DND-41 (cell line): ENCODE results near the gene SANBR.

Experiments used
- EZH2 ChIP-seq: IDR thresholded peaks from 3 replicates; pipeline ENCODE4 v1.6.1; 2012; ENCODE audit warnings: borderline replicate concordance, low read depth, mild to moderate bottlenecking, moderate library complexity, low read length, inconsistent platforms; ENCODE audit not compliant: severe bottlenecking
- TF ChIP-seq, protein P1 (sequence below): IDR thresholded peaks from 2 replicates; pipeline ENCODE4 v1.5.1; 2012; ENCODE audit warnings: borderline replicate concordance, low read length, moderate library complexity, mild to moderate bottlenecking; ENCODE audit not compliant: poor library complexity, severe bottlenecking; ENCODE audit errors: extremely low read depth

- TF ChIP-seq, protein P1, sequence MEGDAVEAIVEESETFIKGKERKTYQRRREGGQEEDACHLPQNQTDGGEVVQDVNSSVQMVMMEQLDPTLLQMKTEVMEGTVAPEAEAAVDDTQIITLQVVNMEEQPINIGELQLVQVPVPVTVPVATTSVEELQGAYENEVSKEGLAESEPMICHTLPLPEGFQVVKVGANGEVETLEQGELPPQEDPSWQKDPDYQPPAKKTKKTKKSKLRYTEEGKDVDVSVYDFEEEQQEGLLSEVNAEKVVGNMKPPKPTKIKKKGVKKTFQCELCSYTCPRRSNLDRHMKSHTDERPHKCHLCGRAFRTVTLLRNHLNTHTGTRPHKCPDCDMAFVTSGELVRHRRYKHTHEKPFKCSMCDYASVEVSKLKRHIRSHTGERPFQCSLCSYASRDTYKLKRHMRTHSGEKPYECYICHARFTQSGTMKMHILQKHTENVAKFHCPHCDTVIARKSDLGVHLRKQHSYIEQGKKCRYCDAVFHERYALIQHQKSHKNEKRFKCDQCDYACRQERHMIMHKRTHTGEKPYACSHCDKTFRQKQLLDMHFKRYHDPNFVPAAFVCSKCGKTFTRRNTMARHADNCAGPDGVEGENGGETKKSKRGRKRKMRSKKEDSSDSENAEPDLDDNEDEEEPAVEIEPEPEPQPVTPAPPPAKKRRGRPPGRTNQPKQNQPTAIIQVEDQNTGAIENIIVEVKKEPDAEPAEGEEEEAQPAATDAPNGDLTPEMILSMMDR = no peak
- no peak for TF ChIP-seq EZH2
Observed at GRCh38 chr2:61017003-61017555, 48.6 kb upstream of the SANBR start.
